ENCODE measurements around the gene SLC39A13. TPM values are rescaled to one million over a fixed set of nuclear protein-coding genes. Genes with fewer than 3 reads are reported as not detected.
A peak's percentile ranks its signal among the peaks of the same experiment; 100 is the strongest.

SLC39A13 gene
- total RNA-seq, 4 donors from 2014 or later = 68.8 to 218 (median 78.9) TPM

GRCh38 chr11:47437746-47438418, 29.5 kb downstream of the SLC39A13 start:
- ATAC-seq = no peak
- TF ChIP-seq POLR2AphosphoS5 (IDR thresholded peaks at IDR 0.05) (no peak), CTCF (IDR thresholded peaks at IDR 0.05) (no peak), POLR2A (IDR thresholded peaks at IDR 0.05) (no peak), EP300 (IDR thresholded peaks at IDR 0.05) (no peak)
- WGBS, 2 donors (ENCODE audit: low coverage in 1 of 2) = 53 to 67% methylated on average over 1 to 4 of the region's 16 CpGs

GRCh38 chr11:47438721-47439120, 30.3 kb downstream of the SLC39A13 start:
- Histone ChIP-seq H3K27ac (no peak overlapping the region), H3K36me3 (no peaks in the 10 kb centered on the region), H3K9me3 (no peaks in the 10 kb centered on the region), H3K27me3 (no peaks in the 10 kb centered on the region), H3K4me3 (no peak overlapping the region), H3K4me1 (peaks cover 0 to 18% (median 0%) of the 10 kb centered on the region in 3 donors)
- ATAC-seq = no peak
- WGBS, 2 donors (ENCODE audit: low coverage in 1 of 2) = 83% methylated on average over 7 of the region's 18 CpGs; no CpG with 5 or more reads in 1 of the 2 donors
- TF ChIP-seq POLR2A (IDR thresholded peaks at IDR 0.05) (no peak), CTCF (IDR thresholded peaks at IDR 0.05) (no peak), POLR2AphosphoS5 (IDR thresholded peaks at IDR 0.05) (no peak), EP300 (IDR thresholded peaks at IDR 0.05) (no peak)

More at GRCh38 chr11:47437746-47438418, 29.5 kb downstream of the SLC39A13 start:
- no peaks in the 10 kb centered on the region for H3K36me3 ChIP-seq
- peak overlapping the region in 1 of 4 donors; percentile 6 for H3K27ac ChIP-seq
- H3K9me3 ChIP-seq = no peaks in the 10 kb centered on the region
- no peak overlapping the region for H3K4me3 ChIP-seq
- peaks cover 0 to 18% (median 0%) of the 10 kb centered on the region in 3 donors for H3K4me1 ChIP-seq
- H3K27me3 ChIP-seq = no peaks in the 10 kb centered on the region

- TF ChIP-seq POLR2AphosphoS5 (IDR thresholded peaks at IDR 0.05) = no peak
- no peak for TF ChIP-seq POLR2A (IDR thresholded peaks at IDR 0.05)
- TF ChIP-seq EP300 (IDR thresholded peaks at IDR 0.05) = no peak
- no peak for TF ChIP-seq CTCF (IDR thresholded peaks at IDR 0.05)
- peaks cover 0 to 10% (median 0%) of the 10 kb centered on the region in 3 donors for H3K4me1 ChIP-seq
- no peaks in the 10 kb centered on the region for H3K27me3 ChIP-seq
- 100% methylated on average over 1 of the region's 2 CpGs; no CpG with 5 or more reads in 1 of the 2 donors for WGBS, 2 donors (ENCODE audit: low coverage in 1 of 2)
- no peaks in the 10 kb centered on the region for H3K9me3 ChIP-seq
- no peak for ATAC-seq
- H3K36me3 ChIP-seq = no peaks in the 10 kb centered on the region
- no peak overlapping the region for H3K27ac ChIP-seq
- no peak overlapping the region for H3K4me3 ChIP-seq
These were observed 31.7 kb downstream of the SLC39A13 start for GRCh38 chr11:47440054-47440476.

GRCh38 chr11:47441421-47441820, 33.0 kb downstream of the SLC39A13 start:
- Histone ChIP-seq H3K4me1 (peaks cover 0 to 10% (median 0%) of the 10 kb centered on the region in 3 donors), H3K27ac (no peak overlapping the region), H3K4me3 (no peak overlapping the region), H3K27me3 (no peaks in the 10 kb centered on the region), H3K36me3 (no peaks in the 10 kb centered on the region), H3K9me3 (no peaks in the 10 kb centered on the region)
- WGBS, 2 donors (ENCODE audit: low coverage in 1 of 2) = 100% methylated on average over 1 of the region's 12 CpGs; no CpG with 5 or more reads in 1 of the 2 donors
- TF ChIP-seq POLR2A (IDR thresholded peaks at IDR 0.05) = no peak
- TF ChIP-seq CTCF (IDR thresholded peaks at IDR 0.05) = no peak
- no peak for TF ChIP-seq EP300 (IDR thresholded peaks at IDR 0.05)
- TF ChIP-seq POLR2AphosphoS5 (IDR thresholded peaks at IDR 0.05) = no peak
- no peak for ATAC-seq

GRCh38 chr11:47442514-47442913, 34.1 kb downstream of the SLC39A13 start:
- ATAC-seq = no peak
- Histone ChIP-seq H3K4me1 (peaks cover 0 to 8% (median 0%) of the 10 kb centered on the region in 3 donors), H3K9me3 (no peaks in the 10 kb centered on the region), H3K27me3 (no peaks in the 10 kb centered on the region), H3K36me3 (no peaks in the 10 kb centered on the region), H3K4me3 (no peak overlapping the region), H3K27ac (no peak overlapping the region)
- 83% methylated on average over 1 of the region's 8 CpGs; no CpG with 5 or more reads in 1 of the 2 donors for WGBS, 2 donors (ENCODE audit: low coverage in 1 of 2)
- TF ChIP-seq POLR2AphosphoS5 (IDR thresholded peaks at IDR 0.05) (no peak), EP300 (IDR thresholded peaks at IDR 0.05) (no peak), CTCF (IDR thresholded peaks at IDR 0.05) (no peak), POLR2A (IDR thresholded peaks at IDR 0.05) (no peak)

Data from gastroesophageal sphincter (tissue), 4 donors.